K562 (cell line): ENCODE measurements around the gene PTPRU.

Experiments
- CBFA2T2 ChIP-seq: fragments of 450-650 bp; conservative IDR thresholded peaks from 2 replicates; pipeline ENCODE4 v1.6.1; 2017; ENCODE audit warnings: mild to moderate bottlenecking
- EHMT2 ChIP-seq: fragments of 450-650 bp; IDR thresholded peaks from 2 replicates; pipeline ENCODE4 v1.6.1; 2018; ENCODE audit warnings: antibody characterized with exemption
- GABPA ChIP-seq: fragments of 200-800 bp; sonication (Bioruptor generic); conservative IDR thresholded peaks from 2 replicates; pipeline ENCODE4 v1.6.1; 2016; ENCODE audit warnings: low read depth, missing genetic modification characterization, missing compliant biosample characterization
- JUN ChIP-seq, 2 experiments: sonication (generic) in 1 of 2; formaldehyde crosslinking in 1 of 2; IDR thresholded peaks; 2 replicates each; pipeline versions ENCODE4 v1.6.1 to v1.8.0; 2012 to 2022; ENCODE audit warnings: borderline replicate concordance in 2 of 2, mild to moderate bottlenecking in 2 of 2, improper control_type of control experiment in 1 of 2, low read depth in 1 of 2, low read length in 1 of 2, missing genetic modification reagents in 1 of 2
- MTA3 ChIP-seq: fragments of 450-650 bp; formaldehyde crosslinking; IDR thresholded peaks from 2 replicates; pipeline ENCODE4 v1.6.1; 2017; ENCODE audit warnings: mild to moderate bottlenecking, borderline replicate concordance
- PCBP2 ChIP-seq: fragments of 200-400 bp; formaldehyde crosslinking; IDR thresholded peaks from 2 replicates; pipeline ENCODE4 v1.6.1; 2018; ENCODE audit warnings: low read length, low read depth, mild to moderate bottlenecking, moderate library complexity; ENCODE audit not compliant: poor library complexity, severe bottlenecking
- POLR2A ChIP-seq: fragments of 450-650 bp; conservative IDR thresholded peaks from 2 replicates; pipeline ENCODE4 v1.6.1; 2016
- POU5F1 ChIP-seq: fragments of 150-350 bp; IDR thresholded peaks from 2 replicates; pipeline ENCODE4 v1.6.1; 2014; ENCODE audit warnings: borderline replicate concordance, low read length, low read depth, mild to moderate bottlenecking; ENCODE audit not compliant: partially characterized antibody
- ZBTB40 ChIP-seq, 2 experiments: fragments of 450-650 bp in 1 of 2; sonication (generic) in 1 of 2; formaldehyde crosslinking in 1 of 2; IDR thresholded peaks; 2 replicates each; pipeline versions ENCODE4 v1.7.1 to v1.9.0; 2016 to 2022; ENCODE audit warnings: inconsistent platforms in 1 of 2, mild to moderate bottlenecking in 1 of 2, missing genetic modification reagents in 1 of 2
- TF ChIP-seq, protein P1 (sequence below), 3 experiments: IDR thresholded peaks in 2 of 3; conservative IDR thresholded peaks in 1 of 3; 2 replicates each; pipeline ENCODE4 v1.5.1; 2011 to 2012; ENCODE audit warnings: low read length in 3 of 3, mild to moderate bottlenecking in 3 of 3, control low read depth in 2 of 3, improper control_type of control experiment in 1 of 3, inconsistent platforms in 1 of 3, low read depth in 1 of 3, mixed read lengths in 1 of 3, moderate library complexity in 1 of 3; ENCODE audit not compliant: insufficient read depth in 2 of 3

DNA sequence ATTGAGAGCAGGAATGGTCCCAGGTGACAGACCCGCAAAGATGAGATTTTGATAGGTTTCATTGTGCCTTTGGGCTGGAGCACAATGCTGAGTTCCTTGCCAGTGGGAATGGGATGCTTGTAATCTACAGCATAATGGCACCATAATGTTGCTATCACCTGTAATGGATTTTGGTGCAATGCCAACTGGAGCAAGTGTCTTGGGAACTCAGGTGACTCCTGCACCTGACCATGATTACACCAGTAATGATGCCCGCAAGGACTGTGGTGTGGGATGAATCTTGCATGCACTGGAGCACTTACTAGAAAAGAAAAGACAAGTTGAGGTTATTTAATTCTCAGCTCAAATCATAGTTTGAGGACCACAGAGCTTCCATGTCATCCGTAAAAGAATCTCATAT, 96.7 kb downstream of the PTPRU start:
- TF ChIP-seq MTA3 (no peak), JUN (IDR thresholded peaks at IDR 0.05; ENCODE audit: borderline replicate concordance, low read depth, low read length) (no peak), JUN (CRISPR knock-in tag; IDR thresholded peaks at IDR 0.05; ENCODE audit: borderline replicate concordance) (no peak), POLR2A (no peak), POU5F1 (no peak), GABPA (tag) (no peak), CBFA2T2 (no peak), EHMT2 (no peak), PCBP2 (no peak), ZBTB40 (IDR thresholded peaks at IDR 0.05) (no peak), ZBTB40 (CRISPR knock-in tag; IDR thresholded peaks at IDR 0.05) (no peak)
- TF ChIP-seq, protein P1, sequence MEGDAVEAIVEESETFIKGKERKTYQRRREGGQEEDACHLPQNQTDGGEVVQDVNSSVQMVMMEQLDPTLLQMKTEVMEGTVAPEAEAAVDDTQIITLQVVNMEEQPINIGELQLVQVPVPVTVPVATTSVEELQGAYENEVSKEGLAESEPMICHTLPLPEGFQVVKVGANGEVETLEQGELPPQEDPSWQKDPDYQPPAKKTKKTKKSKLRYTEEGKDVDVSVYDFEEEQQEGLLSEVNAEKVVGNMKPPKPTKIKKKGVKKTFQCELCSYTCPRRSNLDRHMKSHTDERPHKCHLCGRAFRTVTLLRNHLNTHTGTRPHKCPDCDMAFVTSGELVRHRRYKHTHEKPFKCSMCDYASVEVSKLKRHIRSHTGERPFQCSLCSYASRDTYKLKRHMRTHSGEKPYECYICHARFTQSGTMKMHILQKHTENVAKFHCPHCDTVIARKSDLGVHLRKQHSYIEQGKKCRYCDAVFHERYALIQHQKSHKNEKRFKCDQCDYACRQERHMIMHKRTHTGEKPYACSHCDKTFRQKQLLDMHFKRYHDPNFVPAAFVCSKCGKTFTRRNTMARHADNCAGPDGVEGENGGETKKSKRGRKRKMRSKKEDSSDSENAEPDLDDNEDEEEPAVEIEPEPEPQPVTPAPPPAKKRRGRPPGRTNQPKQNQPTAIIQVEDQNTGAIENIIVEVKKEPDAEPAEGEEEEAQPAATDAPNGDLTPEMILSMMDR (IDR thresholded peaks at IDR 0.05 in 2 of 3, conservative IDR thresholded peaks at IDR 0.05 in 1 of 3; ENCODE audit: insufficient read depth in 2 of 3, low read depth in 1 of 3, low read length in 3 of 3): no peak
